Endothelial cell of umbilical vein (primary cell): ENCODE measurements around the gene SLC39A11. TPM values are rescaled to one million over a fixed set of nuclear protein-coding genes. Genes with fewer than 3 reads are reported as not detected.

Source experiments
- BruUV-seq: library from RNA; stranded (reverse); fragments of 400-500 nt; replicated peaks from 2 replicates; lab custom pipeline; 2021; lab: Mats Ljungman, UMichigan
- CTCF ChIA-PET: fragments of 300-600, 350-600 bp; sonication (Branson Sonifier 250); formaldehyde crosslinking; loops from one replicate; lab custom pipeline; 2021; ENCODE audit warnings: antibody characterized with exemption, inconsistent platforms; lab: Charles Lee
- POLR2A ChIA-PET: fragments of 300-600, 350-600 bp; sonication (Branson Sonifier 250); formaldehyde crosslinking; loops from one replicate; lab custom pipeline; 2021; ENCODE audit warnings: antibody characterized with exemption, inconsistent platforms; lab: Charles Lee
- DNase-seq: peaks from one replicate; pipeline ENCODE4 v3.0.0-alpha.2; 2011; ENCODE audit warnings: low read depth, low spot score
- FAIRE-seq: peaks from 2 replicates; lab custom pipeline; 2011; peaks lifted over from hg19 to GRCh38; lab: Jason Lieb, UNC
- H2AFZ ChIP-seq: 2 replicates; pipeline ENCODE4 v1.6.0; 2012; ENCODE audit warnings: low read depth, low read length, control low read depth, inconsistent platforms
- H3K27ac ChIP-seq: 2 replicates; pipeline ENCODE4 v1.5.1; 2011; ENCODE audit warnings: low read depth, mild to moderate bottlenecking, control low read depth, low read length, moderate library complexity; ENCODE audit not compliant: insufficient read depth
- H3K27me3 ChIP-seq, 2 experiments: 2 replicates each; pipeline versions ENCODE4 v1.6.0 to v1.6.1; 2011; ENCODE audit warnings: low read length in 2 of 2, mixed read lengths in 1 of 2; ENCODE audit not compliant: control insufficient read depth in 2 of 2, insufficient read depth in 2 of 2
- H3K36me3 ChIP-seq, 2 experiments: 2 replicates in 1 of 2; 3 replicates in 1 of 2; pipeline ENCODE4 v1.5.1; 2011; ENCODE audit warnings: low read length in 2 of 2, mild to moderate bottlenecking in 1 of 2, moderate library complexity in 1 of 2; ENCODE audit not compliant: control insufficient read depth in 2 of 2, insufficient read depth in 2 of 2; ENCODE audit errors: extremely low read depth in 1 of 2
- H3K4me1 ChIP-seq: 3 replicates; pipeline ENCODE4 v1.5.1; 2011; ENCODE audit warnings: mild to moderate bottlenecking, low read length; ENCODE audit not compliant: control insufficient read depth, insufficient read depth; ENCODE audit errors: extremely low read depth
- H3K4me2 ChIP-seq: 2 replicates; pipeline ENCODE4 v1.6.1; 2011; ENCODE audit warnings: low read length, control low read depth, mixed read lengths; ENCODE audit not compliant: insufficient read depth
- H3K4me3 ChIP-seq, 3 experiments: fragments of 200-600 bp in 1 of 3; sonication (generic), shearing (Covaris generic) in 1 of 3; replicated peaks in 1 of 3; 2 replicates each; pipeline ENCODE4 v1.5.1; 2011 to 2016; ENCODE audit warnings: control low read depth in 3 of 3, low read length in 3 of 3, mild to moderate bottlenecking in 2 of 3, inconsistent platforms in 1 of 3, low read depth in 1 of 3, moderate library complexity in 1 of 3; ENCODE audit not compliant: insufficient read depth in 1 of 3
- H3K79me2 ChIP-seq: 2 replicates; pipeline ENCODE4 v1.6.0; 2012; ENCODE audit warnings: low read length, inconsistent platforms; ENCODE audit not compliant: control insufficient read depth, insufficient read depth
- H3K9ac ChIP-seq: replicated peaks from 2 replicates; pipeline ENCODE3; 2011; ENCODE audit warnings: low read length, control low read depth; ENCODE audit not compliant: insufficient read depth; ENCODE audit errors: extremely low read depth
- H3K9me1 ChIP-seq: replicated peaks from 3 replicates; pipeline ENCODE4 v1.6.0; 2011; ENCODE audit warnings: mild to moderate bottlenecking, low read length; ENCODE audit not compliant: control insufficient read depth, insufficient read depth; ENCODE audit errors: extremely low read depth
- H3K9me3 ChIP-seq: replicated peaks from 2 replicates; pipeline ENCODE4 v1.5.1; 2012; ENCODE audit warnings: low read length, inconsistent platforms; ENCODE audit not compliant: control insufficient read depth, insufficient read depth
- H4K20me1 ChIP-seq: replicated peaks from 2 replicates; pipeline ENCODE3; 2011; ENCODE audit warnings: mild to moderate bottlenecking, low read length; ENCODE audit not compliant: control insufficient read depth, insufficient read depth; ENCODE audit errors: extremely low read depth
- CTCF ChIP-seq, 2 donors: IDR thresholded peaks; 1 replicate in 1 of 2; 2 replicates in 1 of 2; pipeline ENCODE4 v1.5.1; 2011; ENCODE audit warnings: low read length in 2 of 2, mild to moderate bottlenecking in 2 of 2, moderate library complexity in 2 of 2, control low read depth in 1 of 2, inconsistent platforms in 1 of 2, low read depth in 1 of 2; ENCODE audit not compliant: insufficient read depth in 1 of 2; ENCODE audit errors: extremely low read depth in 1 of 2
- EZH2 ChIP-seq: IDR thresholded peaks from 2 replicates; pipeline ENCODE4 v1.6.1; 2012; ENCODE audit warnings: borderline replicate concordance, low read depth, mild to moderate bottlenecking, moderate library complexity, low read length, inconsistent platforms; ENCODE audit not compliant: severe bottlenecking
- FOS ChIP-seq: IDR thresholded peaks from 2 replicates; pipeline ENCODE4 v1.6.1; 2011; ENCODE audit warnings: mild to moderate bottlenecking, low read length, moderate library complexity, borderline replicate concordance; ENCODE audit not compliant: insufficient read depth
- GATA2 ChIP-seq: IDR thresholded peaks from 2 replicates; pipeline ENCODE4 v1.7.0; 2011; ENCODE audit warnings: low read depth, mild to moderate bottlenecking, moderate library complexity, mixed read lengths, low read length; ENCODE audit not compliant: insufficient read length, insufficient read depth
- JUN ChIP-seq: IDR thresholded peaks from 2 replicates; pipeline ENCODE4 v1.6.1; 2011; ENCODE audit warnings: borderline replicate concordance, low read depth; ENCODE audit not compliant: insufficient read length, insufficient read depth
- MAX ChIP-seq: IDR thresholded peaks from 2 replicates; pipeline ENCODE4 v1.6.1; 2011; ENCODE audit not compliant: insufficient read depth, insufficient read length
- MYC ChIP-seq: IDR thresholded peaks from one replicate; pipeline ENCODE4 v1.6.1; 2011; ENCODE audit warnings: mild to moderate bottlenecking, low read depth, low read length
- POLR2A ChIP-seq: IDR thresholded peaks from 2 replicates; pipeline ENCODE4 v1.6.1; 2012; ENCODE audit warnings: low read depth, mild to moderate bottlenecking, control low read depth, low read length
- POLR2AphosphoS5 ChIP-seq: IDR thresholded peaks from 2 replicates; pipeline ENCODE4 v1.6.1; 2012; ENCODE audit warnings: low read depth, mild to moderate bottlenecking, control low read depth, low read length, moderate library complexity; ENCODE audit not compliant: insufficient read depth
- dilution Hi-C: fragments of 300-500 bp; cut with MboI; formaldehyde crosslinking; loops from one replicate; pipeline ENCODE4 v1.15.0; 2019; ENCODE audit warnings: low sequenced_read_pairs; ENCODE audit not compliant: extremely low pct_ligation_motif_present
- intact Hi-C: fragments of 100-400 bp; cut with micrococcal nuclease; formaldehyde crosslinking; loops from one replicate; pipeline ENCODE4 v1.10.0; 2022
- polyA plus RNA-seq, 4 experiments: library from polyadenylated mRNA; depleted of rRNA in 3 of 4; stranded (reverse) in 3 of 4; unstranded in 1 of 4; fragments of >200 nt; gene quantifications; 2 replicates each; pipeline versions ENCODE4 v1.2.1 to v1.2.3, GENCODE V29; 2011 to 2012; ENCODE audit warnings: missing spikeins in 1 of 4
- total RNA-seq: library from RNA; stranded (reverse); gene quantifications from 2 replicates; pipeline ENCODE4 v1.2.3, GENCODE V29; 2021

SLC39A11 gene
- total and polyA plus RNA-seq, 2 donors (not counting 3 experiments of a cell fraction or from before 2014, with no cell fraction given), result 8.1 to 11.9 TPM

GRCh38 chr17:72938482-72938881 lies 154.0 kb downstream of the SLC39A11 start:
- H3K4me3 ChIP-seq, result no peak overlapping the region
- ChIA-PET CTCF (interaction anchor here (1.1 to 1.4 kb wide), 2 partner anchors 14 to 48 kb away, joined by 3 to 4 read pairs; no protein-coding TSS in a partner anchor), POLR2A (no interaction called here)
- no peak overlapping the region for H3K27ac ChIP-seq
- H3K9me1 ChIP-seq, result no peaks in the 10 kb centered on the region
- no peak overlapping the region for H3K4me2 ChIP-seq
- no peaks in the 10 kb centered on the region for H3K79me2 ChIP-seq
- H4K20me1 ChIP-seq, result no peaks in the 10 kb centered on the region
- no peak for FAIRE-seq
- H3K9ac ChIP-seq, result no peak overlapping the region
- no peaks in the 10 kb centered on the region for H3K27me3 ChIP-seq
- intact Hi-C loops (no loop called here), dilution Hi-C loops (no loop called here)
- DNase-seq, result no peak
- H2AFZ ChIP-seq, result no peak overlapping the region
- no peaks in the 10 kb centered on the region for H3K9me3 ChIP-seq
- BruUV-seq, result no TSS peak
- no peak for TF ChIP-seq POLR2AphosphoS5
- TF ChIP-seq POLR2A, result no peak
- TF ChIP-seq GATA2, result no peak
- TF ChIP-seq FOS, result no peak
- no peak for TF ChIP-seq EZH2
- TF ChIP-seq JUN, result no peak
- TF ChIP-seq CTCF (IDR thresholded peaks at IDR 0.05; ENCODE audit: extremely low read depth in 1 of 2, insufficient read depth in 1 of 2, low read depth in 1 of 2, low read length in 2 of 2), result no peak
- TF ChIP-seq MYC, result no peak
- no peak for TF ChIP-seq MAX
- no peaks in the 10 kb centered on the region for H3K36me3 ChIP-seq
- H3K4me1 ChIP-seq, result no peaks in the 10 kb centered on the region
